ENCODE data around the gene COX6B2.

DNA sequence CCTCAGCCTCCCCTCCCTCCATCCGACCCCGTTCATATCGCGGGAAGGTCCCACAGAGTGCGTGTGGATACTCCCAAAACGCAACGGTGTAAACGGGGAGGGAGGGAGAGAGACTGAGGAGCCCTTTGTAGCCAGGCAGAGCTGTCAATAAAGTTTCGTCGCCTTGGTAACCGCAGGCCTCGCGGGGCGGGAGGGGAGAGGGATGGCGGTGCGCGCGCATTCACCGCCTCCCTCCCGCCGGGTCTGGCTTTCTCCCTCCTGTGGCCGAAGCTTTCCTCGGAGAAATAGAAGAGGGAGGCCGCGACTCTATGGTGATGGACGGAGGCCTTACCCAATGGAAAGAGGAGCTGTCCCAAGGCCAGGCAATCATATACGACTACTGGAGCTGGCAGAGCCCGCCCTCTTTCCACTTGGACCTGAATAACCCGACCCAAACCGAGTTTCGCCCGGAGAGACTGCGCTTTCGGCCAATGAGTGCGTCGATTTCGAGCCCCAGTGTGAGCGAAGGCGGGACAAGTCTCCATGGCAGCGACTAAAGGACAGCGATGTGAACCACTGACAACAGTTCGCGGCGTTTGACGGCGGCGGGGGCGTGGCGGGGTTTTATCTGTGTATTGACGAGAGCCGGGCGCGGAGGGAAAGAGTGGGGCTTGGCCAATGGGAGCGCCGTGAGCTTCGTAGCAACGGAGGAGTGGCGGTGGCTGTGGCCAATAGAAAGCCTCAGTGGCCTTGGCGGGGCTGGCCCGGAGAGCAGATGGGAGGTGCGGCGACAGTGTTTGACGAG lies 15.2 kb downstream of the COX6B2 start, which contains the start of gene KMT5C:
- no peak for TF ChIP-seq ZFX (IDR thresholded peaks at IDR 0.05; ENCODE audit: borderline replicate concordance)
- TF ChIP-seq, protein P1, sequence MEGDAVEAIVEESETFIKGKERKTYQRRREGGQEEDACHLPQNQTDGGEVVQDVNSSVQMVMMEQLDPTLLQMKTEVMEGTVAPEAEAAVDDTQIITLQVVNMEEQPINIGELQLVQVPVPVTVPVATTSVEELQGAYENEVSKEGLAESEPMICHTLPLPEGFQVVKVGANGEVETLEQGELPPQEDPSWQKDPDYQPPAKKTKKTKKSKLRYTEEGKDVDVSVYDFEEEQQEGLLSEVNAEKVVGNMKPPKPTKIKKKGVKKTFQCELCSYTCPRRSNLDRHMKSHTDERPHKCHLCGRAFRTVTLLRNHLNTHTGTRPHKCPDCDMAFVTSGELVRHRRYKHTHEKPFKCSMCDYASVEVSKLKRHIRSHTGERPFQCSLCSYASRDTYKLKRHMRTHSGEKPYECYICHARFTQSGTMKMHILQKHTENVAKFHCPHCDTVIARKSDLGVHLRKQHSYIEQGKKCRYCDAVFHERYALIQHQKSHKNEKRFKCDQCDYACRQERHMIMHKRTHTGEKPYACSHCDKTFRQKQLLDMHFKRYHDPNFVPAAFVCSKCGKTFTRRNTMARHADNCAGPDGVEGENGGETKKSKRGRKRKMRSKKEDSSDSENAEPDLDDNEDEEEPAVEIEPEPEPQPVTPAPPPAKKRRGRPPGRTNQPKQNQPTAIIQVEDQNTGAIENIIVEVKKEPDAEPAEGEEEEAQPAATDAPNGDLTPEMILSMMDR (IDR thresholded peaks at IDR 0.05) = peak; percentile 34; the same call in 1 of the 2 replicates

Measured in 22Rv1 (cell line).